Stimulated activated CD4-positive, alpha-beta T cell treated with anti-CD3 and anti-CD28 coated beads, Interleukin-4, amount 100 ng/mL, for 4 hours (primary cell): Measurements from ENCODE around the gene SF3B1.
"Not testable (repeated sequence)": the region's sequence is repeated elsewhere in the genome, so short reads cannot be mapped to it uniquely, and the experiment has no call there.

ENCODE experiments used
- DNase-seq, 2 experiments: peaks; one replicate each; pipeline ENCODE4 v3.0.0-alpha.2; 2020

Gene SF3B1

DNA sequence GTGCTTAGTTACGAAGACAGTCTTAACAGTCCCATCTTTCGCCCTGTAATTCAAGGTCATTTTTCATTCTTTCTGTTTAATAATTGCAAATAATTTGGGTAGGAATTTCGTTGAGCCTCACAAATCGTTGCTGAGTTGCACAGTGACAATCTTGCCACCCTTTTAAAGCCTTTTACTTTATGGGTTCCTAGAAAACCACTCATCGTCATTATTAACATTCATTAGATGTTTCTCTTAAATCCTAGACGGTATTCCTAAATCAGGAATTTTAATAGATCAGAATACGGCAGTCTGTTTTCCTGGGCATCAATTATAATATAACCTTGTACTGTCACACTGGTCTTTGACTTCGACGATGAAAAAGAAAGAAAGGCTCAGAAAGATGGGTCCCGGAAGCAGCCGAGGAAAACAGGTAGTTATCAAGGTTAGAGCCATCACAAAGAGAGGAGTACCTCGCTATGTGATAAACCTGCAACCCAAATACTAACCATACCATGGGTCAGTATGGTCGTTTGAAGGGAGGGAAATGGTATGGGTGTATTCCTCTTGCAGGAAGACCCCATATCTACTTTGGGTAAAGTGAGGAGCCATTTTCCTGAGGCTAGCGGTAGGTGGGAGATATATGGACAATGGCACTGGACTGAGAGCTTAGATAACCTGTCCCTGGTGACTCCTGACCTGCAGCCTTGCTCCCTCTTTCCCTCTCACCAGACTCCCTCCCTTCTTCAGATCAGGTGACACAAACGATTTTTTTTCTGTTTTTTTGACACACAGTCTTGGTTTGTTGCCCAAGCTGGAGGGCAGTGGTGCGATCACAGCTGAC lies 981 bp upstream of the SF3B1 start:
- DNase-seq, result no peak

DNA sequence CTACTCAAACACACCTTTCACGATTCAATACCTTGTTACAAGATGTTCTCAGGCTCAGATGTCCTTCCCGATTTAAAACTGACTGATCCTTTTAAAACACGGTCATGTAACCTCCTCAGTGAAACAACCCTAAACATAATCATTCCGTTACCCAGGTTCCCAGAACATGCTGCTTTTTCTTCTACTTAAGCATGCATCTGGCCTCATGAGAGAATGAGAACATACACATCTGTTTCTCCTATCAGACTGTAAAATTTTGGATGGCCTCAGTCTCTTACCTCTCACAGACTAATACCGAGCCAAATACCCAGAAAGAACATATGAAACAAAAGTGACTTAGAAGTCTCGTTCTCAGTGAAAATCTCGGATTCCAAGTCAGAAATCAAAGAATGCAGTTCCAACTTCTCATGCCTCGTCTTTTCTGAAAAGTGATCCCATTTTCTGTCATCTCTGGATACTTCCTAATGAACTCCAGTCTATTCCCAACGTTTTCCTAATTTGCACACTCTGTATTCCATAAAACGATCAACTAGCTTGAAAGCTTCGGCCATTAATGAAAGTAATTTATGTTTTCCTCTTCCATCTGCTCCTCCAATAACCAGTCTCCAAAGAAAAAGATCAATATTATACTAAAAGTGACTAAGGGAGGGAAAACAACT lies 919 bp downstream of the SF3B1 start:
- DNase-seq, result no peak

DNA sequence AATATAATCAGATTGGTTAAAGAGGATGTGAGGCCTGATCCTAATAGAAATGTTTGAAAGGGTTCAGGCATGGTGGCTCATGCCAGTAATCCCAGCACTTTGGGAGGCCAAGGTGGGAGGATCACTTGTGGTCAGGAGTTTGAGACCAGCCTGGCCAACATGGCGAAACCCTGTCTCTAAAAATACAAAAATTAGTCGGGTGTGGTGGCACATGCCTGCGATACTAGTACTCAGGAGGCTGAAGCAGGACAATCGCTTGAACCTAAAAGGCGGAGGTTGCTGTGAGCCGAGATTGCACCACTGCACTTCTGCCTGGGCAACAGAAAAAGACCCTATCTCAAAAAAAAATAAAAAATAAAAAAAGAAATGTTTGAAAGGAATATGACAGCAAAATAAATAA lies 2.3 kb downstream of the SF3B1 start:
- not testable (repeated sequence) for DNase-seq

DNA sequence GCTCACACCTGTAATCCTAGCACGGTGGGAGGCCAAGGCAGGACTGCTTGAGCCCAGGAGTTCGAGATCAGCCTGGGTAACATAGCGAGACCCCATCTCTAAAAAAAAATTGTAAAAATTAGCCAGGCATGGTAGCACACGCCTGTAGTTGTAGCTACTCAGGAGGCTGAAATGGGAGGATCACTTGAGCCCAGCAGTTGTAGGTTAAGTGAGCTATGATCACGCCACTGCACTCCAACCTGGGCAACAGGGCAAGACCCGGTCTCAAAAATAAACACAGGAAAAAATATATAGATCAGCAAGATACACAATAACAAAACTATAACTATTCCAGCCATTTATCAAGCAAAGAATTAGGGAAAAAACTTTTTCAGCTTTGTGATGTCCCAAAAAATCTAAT lies 3.0 kb downstream of the SF3B1 start:
- no peak for DNase-seq

DNA sequence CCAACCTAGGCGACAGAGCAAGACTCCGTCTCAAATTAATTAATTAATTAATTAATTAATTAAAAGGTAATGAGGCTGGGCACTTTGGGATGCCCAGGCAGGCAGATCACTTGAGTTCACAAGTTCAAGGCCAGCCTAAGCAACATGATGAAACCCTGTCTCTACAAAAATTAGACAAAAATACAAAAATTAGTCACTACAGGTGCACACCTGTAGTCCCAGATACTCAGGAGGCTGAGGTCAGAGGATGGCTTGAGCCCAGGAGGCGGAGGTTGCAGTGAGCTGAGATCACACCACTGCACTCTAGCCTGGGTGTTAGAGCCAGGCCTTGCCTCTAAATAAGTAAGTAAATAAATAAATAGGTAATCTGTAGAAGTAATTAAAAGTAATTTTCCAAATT lies 6.8 kb downstream of the SF3B1 start:
- DNase-seq, result no peak

DNA sequence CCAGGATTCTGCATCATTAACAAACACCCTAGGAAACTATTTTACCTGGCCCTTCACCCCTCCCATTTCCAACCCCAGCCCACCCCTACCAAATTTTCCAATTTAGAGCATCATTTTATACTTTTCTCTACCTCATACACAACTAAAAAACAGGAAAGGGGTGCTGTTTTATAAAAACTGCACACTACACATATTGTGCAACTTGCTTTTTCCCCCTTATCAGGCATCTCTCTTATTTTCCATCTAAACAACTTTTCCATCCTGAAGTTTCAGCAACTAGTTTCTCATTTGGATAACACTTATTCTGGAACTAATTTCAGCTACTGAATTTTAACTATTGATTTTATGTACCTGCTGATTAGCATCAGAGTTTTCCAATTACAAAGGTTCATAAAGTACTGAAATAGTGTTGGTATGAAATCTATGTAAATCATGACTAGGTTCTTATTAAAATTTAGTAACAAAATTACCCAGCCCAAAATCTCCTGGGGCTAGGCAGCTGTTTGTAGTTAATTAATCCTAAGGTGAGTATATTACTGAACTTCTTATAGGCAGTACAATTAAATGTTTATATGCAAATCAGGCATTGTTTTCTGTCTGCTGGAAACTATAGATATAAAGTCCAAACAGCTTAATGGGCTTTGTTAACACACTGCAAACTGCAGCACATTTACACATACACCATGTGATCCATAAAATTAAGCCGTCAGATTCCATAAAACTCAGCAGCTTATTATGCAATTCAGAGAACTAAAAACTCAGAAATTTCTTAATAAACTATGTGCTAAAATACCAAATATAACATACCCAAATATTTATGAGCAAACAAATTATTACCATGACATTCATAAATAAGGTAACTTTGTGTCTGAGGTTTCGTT lies 7.9 kb downstream of the SF3B1 start:
- no peak for DNase-seq

DNA sequence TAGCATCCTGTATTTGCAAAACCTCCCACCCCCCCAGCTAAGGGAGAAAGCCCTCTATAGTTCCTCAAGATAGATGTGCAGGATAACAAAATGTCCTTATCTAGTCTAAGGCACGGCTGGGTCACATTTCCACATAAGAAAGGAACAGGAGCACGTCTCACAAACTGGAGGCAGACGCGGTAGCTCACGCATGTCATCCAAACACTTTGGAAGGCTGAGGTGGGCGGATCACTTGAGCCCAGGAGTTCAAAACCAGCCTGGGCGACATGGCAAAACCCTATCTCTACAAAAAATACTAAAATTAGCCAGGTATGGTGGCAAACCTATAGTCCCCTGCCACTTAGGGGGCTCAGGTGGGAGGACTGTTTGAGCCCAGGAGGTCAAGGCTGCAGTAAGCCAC lies 9.3 kb downstream of the SF3B1 start:
- no peak for DNase-seq

DNA sequence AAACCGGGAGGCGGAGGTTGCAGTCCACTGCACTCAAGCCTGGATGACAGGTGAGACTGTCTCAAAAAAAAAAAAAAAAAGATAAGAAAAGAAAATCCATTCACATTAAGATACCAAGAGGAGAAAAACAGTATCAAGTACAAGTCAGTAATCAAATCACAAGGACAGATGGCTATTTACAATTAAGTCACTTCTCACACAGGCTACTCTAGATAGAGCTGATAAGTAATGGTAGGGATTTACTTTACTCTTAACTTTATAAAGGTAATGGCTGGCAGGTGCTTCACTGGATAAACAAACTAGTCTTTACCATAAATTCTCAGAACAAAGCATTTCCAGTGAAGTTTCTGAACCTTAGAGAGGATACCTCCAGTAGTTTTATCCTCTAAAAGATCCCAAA lies 11.5 kb downstream of the SF3B1 start:
- DNase-seq, result no peak

DNA sequence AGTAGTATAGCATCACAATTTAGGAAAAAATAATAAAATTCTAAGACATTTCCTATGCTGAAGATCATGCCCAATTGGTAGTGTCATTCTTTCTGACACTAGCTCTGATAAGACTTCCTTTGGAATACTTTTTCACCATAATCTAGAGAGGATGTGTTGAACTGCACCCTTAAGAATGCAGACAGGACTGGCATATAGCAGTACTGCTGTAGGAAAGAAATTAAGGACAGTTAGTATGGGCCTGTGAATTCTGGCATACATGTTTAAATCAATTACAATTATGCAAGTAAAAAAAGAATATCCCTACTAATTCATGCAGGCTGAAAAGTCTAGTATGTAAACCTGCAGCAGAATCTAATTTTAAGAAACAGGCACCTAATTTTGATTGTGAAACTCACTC lies 15.4 kb downstream of the SF3B1 start:
- DNase-seq, result no peak

DNA sequence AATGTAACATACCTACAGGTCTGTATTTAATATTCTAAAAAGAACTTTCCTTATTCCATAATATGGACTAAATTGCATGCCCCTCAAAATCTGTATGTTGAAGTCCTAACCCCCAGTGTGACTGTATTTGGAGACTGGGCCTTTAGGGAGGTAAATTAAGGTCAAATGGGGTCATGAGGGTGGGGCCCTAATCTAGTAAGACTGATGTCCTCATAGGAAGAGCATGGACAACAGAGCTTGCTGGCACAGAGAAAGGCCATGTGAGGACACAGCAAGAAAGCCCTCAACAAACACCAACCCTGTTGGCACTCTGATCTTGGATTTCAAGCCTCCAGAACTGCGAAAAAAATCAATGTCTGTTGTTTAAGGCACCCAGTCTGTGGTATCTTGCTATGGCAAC lies 18.6 kb downstream of the SF3B1 start:
- DNase-seq, result no peak

DNA sequence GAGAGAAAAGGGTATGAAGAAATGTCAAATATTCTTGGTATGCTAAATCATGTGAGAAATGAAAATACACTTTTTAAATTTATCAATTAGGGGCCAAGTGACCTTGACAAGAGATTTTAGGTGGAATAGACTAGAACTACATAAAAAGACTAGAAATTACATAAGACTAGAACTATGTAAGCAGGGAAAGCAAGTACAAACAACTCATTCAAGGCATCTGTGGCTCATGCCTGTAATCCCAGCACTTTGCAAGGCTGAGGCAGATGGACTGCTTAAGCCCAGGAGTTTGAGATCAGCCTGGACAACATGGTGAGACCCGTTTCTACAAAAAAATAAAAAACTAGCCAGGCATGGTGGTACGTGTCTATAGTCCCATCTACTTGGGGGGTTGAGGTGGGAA lies 20.3 kb downstream of the SF3B1 start:
- no peak for DNase-seq

DNA sequence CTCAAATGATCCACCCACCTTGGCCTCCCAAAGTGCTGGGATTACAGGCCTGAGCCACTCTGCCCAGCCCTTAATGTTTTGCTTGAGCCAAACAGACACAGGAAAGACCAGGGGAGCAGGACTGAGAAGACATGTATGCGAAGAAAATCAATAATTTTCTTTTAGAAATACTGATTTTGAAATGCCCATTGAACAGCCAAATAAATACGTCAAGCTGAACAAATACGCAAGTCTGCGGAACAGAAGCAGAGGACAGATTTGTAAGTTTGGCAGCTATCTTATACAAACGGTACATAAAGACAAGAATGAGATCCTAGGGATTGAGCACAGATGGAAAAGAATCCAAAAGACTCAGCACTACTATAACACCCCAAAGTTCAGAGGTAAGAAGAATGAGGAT lies 20.8 kb downstream of the SF3B1 start:
- no peak for DNase-seq

DNA sequence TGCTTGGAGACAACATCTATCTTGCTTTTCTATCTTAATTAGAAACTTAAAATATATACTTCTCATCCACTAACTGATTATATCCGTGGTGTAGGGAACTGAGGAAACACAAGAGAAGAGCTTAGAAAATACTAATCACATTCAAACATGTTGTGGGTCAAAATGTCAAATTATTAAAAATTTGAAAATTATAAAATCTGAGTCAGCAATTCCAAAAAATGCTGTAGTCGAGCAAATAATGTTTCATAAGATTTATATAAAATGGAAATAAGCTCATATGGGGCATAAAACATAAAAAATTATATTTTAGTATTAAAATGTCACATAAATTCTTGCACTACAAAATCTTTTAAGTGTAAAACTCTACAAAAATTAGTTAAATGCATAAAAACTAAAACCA lies 29.2 kb downstream of the SF3B1 start:
- DNase-seq, result no peak

DNA sequence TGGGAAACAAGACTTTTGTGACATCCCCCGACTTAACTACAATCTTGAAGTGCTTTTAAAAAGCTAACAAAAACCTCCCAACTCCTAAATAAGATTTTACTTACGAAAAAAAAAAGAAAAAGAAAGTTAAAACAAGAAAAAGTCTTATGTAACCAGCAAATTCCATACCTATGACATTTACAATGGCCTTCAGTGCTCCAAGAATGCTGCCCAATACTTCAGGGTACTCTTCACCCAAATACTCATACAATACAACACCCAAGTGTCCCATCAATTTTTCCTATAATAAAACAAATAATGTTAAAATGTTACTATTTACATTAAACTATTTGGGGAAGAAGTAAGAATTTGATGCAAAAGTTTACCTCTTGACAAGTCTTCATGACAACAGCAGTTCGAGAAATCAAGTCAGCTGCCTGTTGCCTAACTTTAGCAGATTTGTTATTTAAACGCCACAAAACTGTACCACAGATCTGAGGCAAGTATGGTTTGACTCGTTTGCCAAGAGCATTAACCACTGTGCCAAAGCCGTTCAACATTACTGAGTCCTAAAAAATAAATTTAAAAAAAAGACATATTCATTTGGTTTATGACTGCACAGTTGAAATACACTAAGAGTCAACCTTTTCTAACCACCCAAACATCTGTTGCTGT lies 34.8 kb downstream of the SF3B1 start:
- DNase-seq, result no peak

DNA sequence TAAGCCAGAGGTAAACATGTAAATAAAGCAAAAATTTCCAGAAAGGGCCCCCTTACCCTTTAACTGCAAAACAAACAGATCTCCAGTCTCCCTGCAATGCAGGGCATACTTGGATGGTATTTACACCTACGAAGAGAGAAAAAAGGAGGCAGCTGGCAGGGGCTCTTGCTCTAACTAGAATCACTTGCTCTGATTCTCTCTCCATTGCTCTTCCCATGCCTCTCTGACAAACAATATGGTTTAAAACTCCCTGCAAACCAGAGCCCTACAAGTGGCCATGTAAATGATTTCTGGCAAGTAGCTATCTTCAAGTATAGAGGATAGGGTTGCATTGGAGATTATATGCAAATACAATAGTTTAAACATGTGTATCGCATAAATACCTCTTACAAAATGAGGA lies 35.9 kb downstream of the SF3B1 start:
- DNase-seq, result no peak

DNA sequence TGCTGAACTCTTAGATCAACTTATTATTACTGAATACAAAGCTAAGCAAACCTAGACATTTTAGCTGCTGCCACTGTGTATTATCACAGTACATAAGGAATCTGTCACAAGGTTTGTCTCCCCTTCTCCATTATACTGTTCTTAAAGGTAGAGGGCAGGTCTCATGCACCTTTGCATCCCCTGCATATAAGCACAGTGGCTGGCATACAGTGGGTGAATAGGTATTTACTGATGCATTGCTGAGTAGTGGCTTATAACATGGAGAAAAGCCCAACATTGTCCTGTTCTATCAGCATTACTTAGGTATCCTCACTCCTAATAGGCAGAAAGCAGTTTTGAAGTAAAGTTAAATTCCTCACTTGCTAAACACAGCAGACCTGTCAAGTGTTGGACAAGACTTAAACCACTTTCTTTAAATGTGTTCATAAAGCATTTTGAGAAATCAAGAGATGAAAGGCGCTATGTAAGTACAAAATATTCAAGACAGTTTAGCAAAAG lies 43.6 kb downstream of the SF3B1 start:
- no peak for DNase-seq

DNA sequence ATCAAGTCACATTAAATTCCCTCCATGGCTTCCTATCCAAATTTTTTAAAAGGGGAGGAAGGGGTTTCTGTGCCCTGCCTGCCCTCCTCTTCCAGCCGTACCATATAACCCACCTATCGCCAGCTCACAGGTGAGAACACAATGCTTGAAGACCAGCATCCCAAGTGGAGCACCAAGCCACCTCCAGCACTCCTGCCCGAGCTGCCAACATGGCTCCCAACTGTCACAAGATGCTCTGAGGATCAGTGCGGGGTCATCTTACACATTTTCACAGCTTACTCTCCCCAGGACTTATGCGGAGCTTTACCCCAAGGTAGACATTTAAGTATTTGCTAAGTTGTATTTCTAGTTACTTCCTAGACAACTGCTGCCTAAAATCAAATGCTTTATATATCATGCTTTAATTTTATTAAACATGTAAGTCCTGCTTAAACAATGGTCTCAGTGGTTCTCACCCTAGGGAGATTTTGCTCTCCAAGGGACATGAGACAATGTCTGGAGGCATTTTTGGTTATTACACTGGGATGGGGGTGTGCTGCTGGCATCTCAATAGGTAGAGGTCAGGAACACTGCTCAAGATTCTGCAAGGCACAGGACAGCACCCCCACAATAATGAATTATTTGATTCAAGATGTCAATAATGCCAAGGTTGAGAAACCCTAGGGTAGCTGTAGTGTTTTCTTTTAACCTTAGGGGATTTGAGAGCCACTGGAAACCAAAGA lies 45.8 kb downstream of the SF3B1 start:
- no peak for DNase-seq

DNA sequence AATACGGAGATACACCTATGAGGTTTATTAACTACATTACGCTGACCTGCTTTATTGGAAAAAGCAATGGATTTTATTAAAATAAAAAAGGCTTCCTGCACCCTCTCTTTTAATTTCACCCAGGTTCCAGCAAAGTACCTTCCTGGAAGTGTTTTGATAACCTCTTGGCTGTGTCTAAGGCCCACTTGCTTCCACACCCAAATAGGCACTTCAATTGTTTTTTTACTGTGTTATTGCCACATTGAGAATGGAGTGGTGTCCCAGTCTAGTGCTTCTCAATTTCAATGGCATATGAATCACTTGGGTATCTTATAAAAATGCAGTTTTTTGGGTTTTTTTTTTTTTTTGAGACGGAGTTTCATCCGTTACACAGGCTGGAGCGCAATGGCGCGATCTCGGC lies 47.6 kb downstream of the SF3B1 start:
- DNase-seq, result no peak

DNA sequence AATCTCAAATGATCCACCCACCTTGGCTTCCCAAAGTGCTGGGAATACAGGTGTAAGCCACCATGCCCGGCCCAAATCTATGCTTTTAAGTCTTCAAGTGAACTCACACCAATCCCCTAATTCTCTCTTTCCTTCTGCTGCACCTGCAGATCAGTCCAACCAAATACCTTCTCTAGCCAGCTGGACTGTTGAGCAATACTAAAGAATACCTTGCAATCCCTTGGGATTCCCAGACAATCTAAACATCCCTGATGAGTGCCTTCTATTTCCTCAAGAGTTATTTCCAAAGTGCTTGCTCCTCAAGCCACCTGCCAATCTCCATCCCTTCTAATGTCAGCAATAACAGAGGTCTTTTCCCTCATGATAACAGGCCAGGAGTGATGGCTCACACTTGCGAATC lies 48.6 kb downstream of the SF3B1 start:
- no peak for DNase-seq

DNA sequence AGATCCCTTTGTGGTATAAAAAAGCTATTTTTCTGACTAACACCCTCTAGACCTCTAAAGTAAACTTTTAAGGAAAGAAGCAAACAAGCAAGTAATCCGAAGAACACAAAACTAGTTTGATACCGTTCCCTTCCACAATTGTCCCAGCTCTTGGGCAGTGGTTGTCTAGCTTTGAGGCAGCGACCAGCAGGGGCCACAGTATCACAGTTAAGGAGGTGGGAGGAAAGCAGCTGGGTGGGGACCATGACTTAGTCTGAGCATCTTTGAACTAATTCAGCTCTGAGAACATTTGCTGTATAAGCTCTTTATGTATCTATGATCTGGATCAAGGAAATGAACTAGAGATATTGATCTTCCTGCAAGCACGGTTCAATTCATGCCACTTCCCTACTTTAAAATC lies 51.0 kb downstream of the SF3B1 start:
- no peak for DNase-seq

DNA sequence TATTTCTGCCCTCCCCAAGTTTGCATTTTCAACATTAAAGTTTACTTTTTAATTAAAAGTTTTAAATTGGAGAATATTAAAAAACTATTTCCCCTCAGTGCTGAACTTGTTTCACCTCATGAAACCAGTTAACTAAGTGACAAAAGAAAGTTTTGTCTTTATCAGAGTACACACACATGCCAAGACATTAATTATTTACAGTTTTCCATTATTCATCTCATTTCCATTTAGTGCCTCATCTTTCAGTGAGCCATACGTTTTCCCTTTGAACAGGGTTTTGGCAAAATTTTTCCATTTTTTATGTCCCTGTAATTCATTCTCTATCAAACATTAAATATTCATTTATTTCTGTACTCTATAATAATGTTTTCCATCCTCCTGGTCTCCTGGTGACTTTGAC lies 53.2 kb downstream of the SF3B1 start:
- DNase-seq, result no peak

DNA sequence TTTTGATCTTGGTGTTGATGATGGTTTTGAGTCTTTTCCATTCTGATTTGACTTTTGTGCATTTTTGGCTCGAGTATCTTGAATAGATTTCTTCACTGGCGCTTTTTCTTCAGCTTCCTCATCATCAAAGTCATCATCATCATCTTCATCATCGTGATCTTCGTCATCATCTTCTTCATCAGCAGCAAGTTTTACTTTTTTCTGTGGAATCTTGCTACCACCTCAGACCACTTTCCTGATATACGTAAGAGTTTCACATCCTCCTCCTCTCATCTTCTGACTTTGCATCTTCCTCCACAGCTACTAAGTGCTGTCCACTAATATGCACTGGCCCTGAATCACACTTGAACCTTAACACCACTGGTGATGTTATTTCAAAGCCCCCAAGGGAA lies 54.9 kb downstream of the SF3B1 start:
- DNase-seq, result not testable (repeated sequence)
